PC-3 (cell line): ENCODE measurements around the gene USP51.

Experiments
- CTCF ChIP-seq: fragments of 300-600 bp; sonication (generic); conservative IDR thresholded peaks from 2 replicates; pipeline ENCODE4 v1.5.1; 2017; ENCODE audit warnings: antibody characterized with exemption, low read depth, mild to moderate bottlenecking, low read length
- EZH2 ChIP-seq: fragments of 300-600 bp; sonication (generic); IDR thresholded peaks from one replicate; pipeline ENCODE4 v1.6.1; 2017; ENCODE audit warnings: antibody characterized with exemption, mild to moderate bottlenecking, low read length; ENCODE audit not compliant: unreplicated experiment

GRCh38 chrX:55488006-55488592, 1.5 kb downstream of the USP51 start:
- TF ChIP-seq CTCF, result no peak
- TF ChIP-seq EZH2, result no peak
